HG02981 (cell line): ENCODE measurements around the gene DVL3.

Experiments
- ATAC-seq: cut with Tn5 transposase; IDR thresholded peaks from one replicate; pipeline ENCODE4 v1.9.1; 2021; ENCODE audit warnings: mild to moderate bottlenecking, moderate library complexity; ENCODE audit not compliant: unreplicated experiment

Gene DVL3

GRCh38 chr3:184176377-184177330 lies 21.5 kb downstream of the DVL3 start:
- no peak for ATAC-seq

- ATAC-seq: no peak
Observed at GRCh38 chr3:184177331-184177731, 22.2 kb downstream of the DVL3 start.

GRCh38 chr3:184177767-184178306 lies 22.7 kb downstream of the DVL3 start:
- ATAC-seq: no peak

GRCh38 chr3:184178521-184179138 lies 23.5 kb downstream of the DVL3 start:
- ATAC-seq: no peak

GRCh38 chr3:184180165-184180564 lies 25.0 kb downstream of the DVL3 start:
- ATAC-seq: no peak

- ATAC-seq: no peak
Observed at GRCh38 chr3:184181596-184181995, 26.4 kb downstream of the DVL3 start.

GRCh38 chr3:184183679-184184078 lies 28.5 kb downstream of the DVL3 start:
- no peak for ATAC-seq

- no peak for ATAC-seq
Observed at GRCh38 chr3:184184546-184185230, 29.5 kb downstream of the DVL3 start.

GRCh38 chr3:184185461-184186183 lies 30.4 kb downstream of the DVL3 start:
- ATAC-seq: peak; percentile 90

GRCh38 chr3:184186184-184186901 lies 31.2 kb downstream of the DVL3 start, which contains the start of gene ABCF3:
ABCF3 (plus strand) TSS chr3:184186199; CDS start chr3:184186208, 9 bp downstream.
- peak; percentile 25 for ATAC-seq

- ATAC-seq: no peak
Observed at GRCh38 chr3:184186902-184187207, 31.7 kb downstream of the DVL3 start.

GRCh38 chr3:184188080-184188479 lies 32.9 kb downstream of the DVL3 start:
- no peak for ATAC-seq

- ATAC-seq: no peak
Observed at GRCh38 chr3:184189421-184189820, 34.2 kb downstream of the DVL3 start.

GRCh38 chr3:184192889-184193288 lies 37.7 kb downstream of the DVL3 start:
- no peak for ATAC-seq

- no peak for ATAC-seq
Observed at GRCh38 chr3:184193991-184194539, 38.9 kb downstream of the DVL3 start.

- ATAC-seq: no peak
Observed at GRCh38 chr3:184196536-184196935, 41.4 kb downstream of the DVL3 start.

- no peak for ATAC-seq
Observed at GRCh38 chr3:184198509-184198908, 43.3 kb downstream of the DVL3 start.

GRCh38 chr3:184200825-184201224 lies 45.6 kb downstream of the DVL3 start:
- ATAC-seq: no peak

GRCh38 chr3:184203526-184203925 lies 48.3 kb downstream of the DVL3 start:
- no peak for ATAC-seq
